GM20000 (cell line): ENCODE measurements around the gene NT5C2.
"Not testable (repeated sequence)": the region's sequence is repeated elsewhere in the genome, so short reads cannot be mapped to it uniquely, and the experiment has no call there.

Source experiments
- DNase-seq: peaks from one replicate; pipeline ENCODE4 v3.0.0; 2012; ENCODE audit warnings: low spot score
- CTCF ChIP-seq: IDR thresholded peaks from 2 replicates; pipeline ENCODE4 v1.5.1; 2012; ENCODE audit warnings: mild to moderate bottlenecking, control low read depth; ENCODE audit errors: extremely low read depth, missing control alignments

Gene NT5C2

GRCh38 chr10:103181244-103181643, 11.8 kb downstream of the NT5C2 start:
- DNase-seq, result peak; percentile 25
- no peak for TF ChIP-seq CTCF

- no peak for TF ChIP-seq CTCF
- no peak for DNase-seq
These were observed 12.6 kb downstream of the NT5C2 start for GRCh38 chr10:103180491-103180890.

DNA sequence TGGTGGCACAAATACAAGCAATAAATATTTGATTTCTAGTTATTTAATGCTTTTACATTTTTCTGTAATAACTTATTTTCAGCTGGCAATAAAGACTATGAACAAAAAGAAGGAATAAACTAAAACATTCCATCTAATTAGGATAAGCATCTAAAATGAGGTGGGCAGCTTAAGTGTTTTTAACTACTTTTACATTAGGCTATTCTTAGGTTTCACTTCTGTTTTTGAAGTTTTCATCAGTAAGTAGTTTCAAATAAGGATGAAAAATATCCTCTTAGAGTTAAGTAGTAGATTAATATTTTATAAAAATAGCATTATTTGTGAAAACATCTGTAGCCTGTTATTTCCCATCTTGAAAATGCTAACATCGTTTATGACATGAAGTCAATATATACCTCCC, 15.9 kb downstream of the NT5C2 start:
- no peak for TF ChIP-seq CTCF
- no peak for DNase-seq

- TF ChIP-seq CTCF, result no peak
- DNase-seq, result no peak
These were observed 17.3 kb downstream of the NT5C2 start for GRCh38 chr10:103175580-103176285.

GRCh38 chr10:103174324-103174723, 18.7 kb downstream of the NT5C2 start:
- DNase-seq, result not testable (repeated sequence)

- TF ChIP-seq CTCF, result no peak
- DNase-seq, result no peak
These were observed 21.8 kb downstream of the NT5C2 start for GRCh38 chr10:103171278-103171677.

- DNase-seq, result no peak
- TF ChIP-seq CTCF, result no peak
These were observed 24.6 kb downstream of the NT5C2 start for GRCh38 chr10:103168438-103168837.

DNA sequence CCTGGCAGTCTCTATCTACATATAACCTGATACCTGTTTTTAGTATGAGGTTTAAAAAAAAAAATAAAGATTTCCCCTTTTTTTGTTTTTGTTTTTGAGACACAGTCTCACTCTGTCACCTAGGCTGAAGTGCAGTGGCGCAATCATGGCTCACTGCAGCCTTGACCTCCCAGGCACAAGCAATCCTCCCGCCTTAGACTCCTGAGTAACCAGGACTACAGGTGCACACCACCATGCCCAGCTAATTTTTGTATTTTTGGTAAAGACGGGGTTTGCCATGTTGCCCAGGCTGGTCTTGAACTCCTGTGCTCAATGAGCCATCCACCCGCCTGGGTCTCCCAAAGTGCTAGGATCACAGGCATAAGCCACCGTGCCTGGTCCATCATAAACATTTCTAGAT, 25.5 kb downstream of the NT5C2 start:
- not testable (repeated sequence) for DNase-seq
